HCT116 (cell line): ENCODE measurements around the gene GRIN2A. TPM values are rescaled to one million over a fixed set of nuclear protein-coding genes. Genes with fewer than 3 reads are reported as not detected.

ENCODE experiments used
- ATAC-seq: fragments of 200-7000 bp; cut with Tn5 transposase; 2 replicates; pipeline ENCODE4 v1.9.1; 2020; ENCODE audit warnings: mild to moderate bottlenecking, moderate library complexity
- BruUV-seq: library from RNA; stranded (reverse); fragments of 400-500 nt; replicated peaks from 2 replicates; lab custom pipeline; 2021; lab: Mats Ljungman, UMichigan
- CTCF ChIA-PET: fragments of 300-600 bp; sonication (Branson Sonifier 250); formaldehyde crosslinking; loops from one replicate; lab custom pipeline; 2021; ENCODE audit warnings: antibody characterized with exemption; lab: Charles Lee
- POLR2A ChIA-PET: fragments of 300-600, 350-600 bp; sonication (Branson Sonifier 250); formaldehyde crosslinking; loops from one replicate; lab custom pipeline; 2021; ENCODE audit warnings: antibody characterized with exemption; lab: Charles Lee
- RAD21 ChIA-PET, 2 experiments: fragments of 300-600 bp; sonication (Branson Sonifier 250); formaldehyde crosslinking; loops; one replicate each; lab custom pipeline; 2023; ENCODE audit warnings: low total read pairs in 2 of 2; ENCODE audit not compliant: uncharacterized antibody in 2 of 2, unreplicated experiment in 2 of 2, low non-redundant PET in 1 of 2; lab: Charles Lee
- DNase-seq: peaks from one replicate; pipeline ENCODE4 v3.0.0-alpha.2; 2010; ENCODE audit warnings: low read depth, low spot score
- H2AFZ ChIP-seq: fragments of 200-600 bp; shearing (Covaris generic), sonication (generic); 2 replicates; pipeline ENCODE4 v1.6.1; 2017; ENCODE audit warnings: low read depth, mixed run types, mixed read lengths, antibody characterized with exemption, low read length; ENCODE audit not compliant: poor library complexity, severe bottlenecking
- H3K27ac ChIP-seq: 2 replicates; pipeline ENCODE4 v1.5.1; 2012; ENCODE audit warnings: low read depth, low read length
- H3K27me3 ChIP-seq: fragments of 200-600 bp; sonication (generic); 2 replicates; pipeline ENCODE4 v1.6.1; 2016; ENCODE audit warnings: mixed run types, low read length, mixed read lengths; ENCODE audit not compliant: insufficient read depth
- H3K36me3 ChIP-seq, 2 experiments: fragments of 200-500 bp in 1 of 2; fragments of 200-600 bp in 1 of 2; sonication (Bioruptor generic) in 1 of 2; sonication (generic) in 1 of 2; 2 replicates each; pipeline versions ENCODE4 v1.5.1 to v1.6.1; 2014 to 2016; ENCODE audit warnings: low read length in 2 of 2, inconsistent platforms in 1 of 2, mixed read lengths in 1 of 2, mixed run types in 1 of 2; ENCODE audit not compliant: insufficient read depth in 2 of 2, control insufficient read depth in 1 of 2
- H3K4me1 ChIP-seq, 2 experiments: fragments of 200-600 bp in 1 of 2; sonication (generic) in 1 of 2; 2 replicates each; pipeline versions ENCODE4 v1.5.1 to v1.6.1; 2012 to 2017; ENCODE audit warnings: low read length in 2 of 2, inconsistent platforms in 1 of 2, mild to moderate bottlenecking in 1 of 2, mixed read lengths in 1 of 2, mixed run types in 1 of 2, moderate library complexity in 1 of 2; ENCODE audit not compliant: insufficient read depth in 2 of 2, control insufficient read depth in 1 of 2
- H3K4me2 ChIP-seq: fragments of 200-600 bp; sonication (generic); 2 replicates; pipeline ENCODE4 v1.6.1; 2017; ENCODE audit warnings: mixed run types, low read length, mixed read lengths
- H3K4me3 ChIP-seq, 2 experiments: fragments of 200-600 bp in 1 of 2; sonication (generic) in 1 of 2; replicated peaks in 1 of 2; 2 replicates each; pipeline ENCODE4 v1.5.1; 2011 to 2016; ENCODE audit warnings: low read length in 2 of 2, control low read depth in 1 of 2, low read depth in 1 of 2, mild to moderate bottlenecking in 1 of 2, mixed read lengths in 1 of 2, mixed run types in 1 of 2
- H3K79me2 ChIP-seq: fragments of 200-600 bp; sonication (generic); 2 replicates; pipeline ENCODE4 v1.6.1; 2017; ENCODE audit warnings: mild to moderate bottlenecking, mixed run types, low read length, moderate library complexity, mixed read lengths; ENCODE audit not compliant: insufficient read depth
- H3K9ac ChIP-seq: fragments of 200-600 bp; sonication (generic); 2 replicates; pipeline ENCODE4 v1.6.1; 2016; ENCODE audit warnings: low read length, mixed read lengths
- H3K9me2 ChIP-seq: fragments of 200-600 bp; sonication (generic), shearing (Covaris generic); 2 replicates; pipeline ENCODE4 v1.6.1; 2017; ENCODE audit warnings: mixed run types, mild to moderate bottlenecking, moderate library complexity; ENCODE audit not compliant: insufficient read depth
- H3K9me3 ChIP-seq, 2 experiments: fragments of 200-500 bp in 1 of 2; fragments of 200-600 bp in 1 of 2; sonication (Bioruptor generic) in 1 of 2; sonication (generic) in 1 of 2; 2 replicates each; pipeline ENCODE4 v1.6.1; 2014 to 2017; ENCODE audit warnings: low read length in 2 of 2, mixed read lengths in 2 of 2, inconsistent platforms in 1 of 2, low read depth in 1 of 2, mild to moderate bottlenecking in 1 of 2, mixed run types in 1 of 2, moderate library complexity in 1 of 2; ENCODE audit not compliant: control insufficient read depth in 1 of 2, insufficient read depth in 1 of 2
- H4K20me1 ChIP-seq: fragments of 200-600 bp; sonication (generic), shearing (Covaris generic); 2 replicates; pipeline ENCODE4 v1.6.1; 2017; ENCODE audit warnings: mixed run types, mild to moderate bottlenecking, moderate library complexity; ENCODE audit not compliant: insufficient read depth
- ATF3 ChIP-seq: IDR thresholded peaks from 2 replicates; pipeline ENCODE4 v1.6.1; 2012
- CEBPB ChIP-seq: IDR thresholded peaks from 2 replicates; pipeline ENCODE4 v1.6.1; 2012; ENCODE audit warnings: low read depth
- EGR1 ChIP-seq: IDR thresholded peaks from 2 replicates; pipeline ENCODE4 v1.6.1; 2012; ENCODE audit warnings: low read depth
- ELF1 ChIP-seq: IDR thresholded peaks from 2 replicates; pipeline ENCODE4 v1.6.1; 2012; ENCODE audit warnings: low read depth, borderline replicate concordance
- EZH2phosphoT487 ChIP-seq: fragments of 200-600 bp; IDR thresholded peaks from 2 replicates; pipeline ENCODE4 v1.6.1; 2018; ENCODE audit warnings: antibody characterized with exemption, borderline replicate concordance
- MAX ChIP-seq: IDR thresholded peaks from 2 replicates; pipeline ENCODE4 v1.6.1; 2012
- POLR2A ChIP-seq: IDR thresholded peaks from 2 replicates; pipeline ENCODE4 v1.7.0; 2011; ENCODE audit warnings: borderline replicate concordance; ENCODE audit not compliant: insufficient read depth, insufficient read length; ENCODE audit errors: extremely low read depth
- REST ChIP-seq: IDR thresholded peaks from 2 replicates; pipeline ENCODE4 v1.6.1; 2012; ENCODE audit warnings: low read depth
- SIN3A ChIP-seq: IDR thresholded peaks from 2 replicates; pipeline ENCODE4 v1.6.1; 2012; ENCODE audit warnings: low read depth
- SRF ChIP-seq: IDR thresholded peaks from 2 replicates; pipeline ENCODE4 v1.6.1; 2012; ENCODE audit warnings: low read depth
- TCF7L2 ChIP-seq: IDR thresholded peaks from 2 replicates; pipeline ENCODE4 v1.7.0; 2011; ENCODE audit warnings: borderline replicate concordance, inconsistent platforms; ENCODE audit not compliant: insufficient read depth, insufficient read length; ENCODE audit errors: extremely low read depth
- YY1 ChIP-seq: IDR thresholded peaks from 2 replicates; pipeline ENCODE4 v1.6.1; 2011; ENCODE audit warnings: low read length, low read depth, moderate library complexity, mild to moderate bottlenecking; ENCODE audit not compliant: insufficient replicate concordance; ENCODE audit errors: extremely low read depth
- ZFX ChIP-seq: fragments of 450-650 bp; IDR thresholded peaks from 2 replicates; pipeline ENCODE4 v1.6.1; 2017
- ZNF274 ChIP-seq: fragments of 200-500 bp; sonication (Bioruptor generic); IDR thresholded peaks from 2 replicates; pipeline ENCODE4 v1.6.1; 2014; ENCODE audit warnings: mild to moderate bottlenecking, low read depth, low read length, inconsistent platforms
- intact Hi-C: fragments of 100-400 bp; cut with micrococcal nuclease; formaldehyde crosslinking; loops from 2 replicates; pipeline ENCODE4 v1.10.0; 2022
- total RNA-seq: library from RNA; stranded (reverse); gene quantifications from one replicate; pipeline ENCODE4 v1.2.1, GENCODE V29; 2021; ENCODE audit not compliant: unreplicated experiment

GRIN2A gene
- total RNA-seq, 1 experiment from 2014 or later = 0.02 TPM

DNA sequence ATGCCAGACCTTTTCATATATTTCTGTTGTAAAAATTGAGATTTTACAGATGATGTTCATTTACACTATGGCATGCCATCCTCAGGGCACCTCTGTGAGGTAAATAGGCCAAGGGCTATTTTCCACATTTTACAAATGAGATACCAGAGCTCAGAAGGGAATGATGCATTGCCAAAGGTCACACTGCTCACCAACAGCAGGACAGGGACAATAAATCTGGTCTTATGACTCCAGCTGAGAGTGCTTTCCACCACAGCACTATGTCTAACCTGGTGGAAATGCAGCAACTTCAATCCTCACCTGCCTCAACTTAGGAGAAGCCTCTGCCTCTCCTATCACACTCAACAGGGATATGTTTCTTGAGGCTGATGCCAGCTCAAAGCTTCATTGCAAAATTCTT is 40.6 kb downstream of the GRIN2A start:
- Histone ChIP-seq H3K9me3 (no peaks in the 10 kb centered on the region), H3K27ac (no peak overlapping the region), H3K27me3 (peaks cover 24% of the 10 kb centered on the region; the same call in 1 of the 2 replicates), H2AFZ (no peak overlapping the region), H3K36me3 (no peaks in the 10 kb centered on the region), H3K79me2 (no peaks in the 10 kb centered on the region), H3K4me1 (no peaks in the 10 kb centered on the region), H3K4me3 (no peak overlapping the region), H3K4me2 (no peak overlapping the region), H4K20me1 (no peaks in the 10 kb centered on the region), H3K9me2 (no peaks in the 10 kb centered on the region), H3K9ac (no peak overlapping the region)
- CTCF ChIA-PET = no interaction called here
- TF ChIP-seq EZH2phosphoT487 (no peak), ZFX (no peak), SIN3A (no peak), TCF7L2 (no peak), POLR2A (no peak), ELF1 (no peak), EGR1 (no peak), CEBPB (no peak), SRF (no peak)
- BruUV-seq = no TSS peak
- RAD21 ChIA-PET = no interaction called here
- ATAC-seq = no peak
- POLR2A ChIA-PET = no interaction called here
- no peak for DNase-seq
- intact Hi-C loops = no loop called here

GRCh38 chr16:10138881-10139280 is 43.3 kb downstream of the GRIN2A start:
- Histone ChIP-seq H3K4me3 (no peak overlapping the region), H2AFZ (no peak overlapping the region), H3K9me3 (no peaks in the 10 kb centered on the region), H4K20me1 (no peaks in the 10 kb centered on the region), H3K9me2 (no peaks in the 10 kb centered on the region), H3K79me2 (no peaks in the 10 kb centered on the region), H3K36me3 (no peaks in the 10 kb centered on the region), H3K27ac (no peak overlapping the region), H3K4me2 (no peak overlapping the region), H3K9ac (no peak overlapping the region), H3K4me1 (no peaks in the 10 kb centered on the region), H3K27me3 (peaks cover 36% of the 10 kb centered on the region)
- POLR2A ChIA-PET = no interaction called here
- TF ChIP-seq YY1 (no peak), EGR1 (no peak), SIN3A (no peak), SRF (no peak), ZNF274 (no peak), ATF3 (no peak), MAX (no peak), POLR2A (no peak), REST (no peak)
- no peak for DNase-seq
- intact Hi-C loops = no loop called here
- no peak for ATAC-seq
- CTCF ChIA-PET = no interaction called here
- BruUV-seq = no TSS peak
- RAD21 ChIA-PET = no interaction called here
